Endothelial cell of umbilical vein (primary cell): ENCODE results near the gene KCNMA1. TPM values are rescaled to one million over a fixed set of nuclear protein-coding genes. Genes with fewer than 3 reads are reported as not detected.

Source experiments
- BruUV-seq: library from RNA; stranded (reverse); fragments of 400-500 nt; replicated peaks from 2 replicates; lab custom pipeline; 2021; lab: Mats Ljungman, UMichigan
- CTCF ChIA-PET: fragments of 300-600, 350-600 bp; sonication (Branson Sonifier 250); formaldehyde crosslinking; loops from one replicate; lab custom pipeline; 2021; ENCODE audit warnings: antibody characterized with exemption, inconsistent platforms; lab: Charles Lee
- POLR2A ChIA-PET: fragments of 300-600, 350-600 bp; sonication (Branson Sonifier 250); formaldehyde crosslinking; loops from one replicate; lab custom pipeline; 2021; ENCODE audit warnings: antibody characterized with exemption, inconsistent platforms; lab: Charles Lee
- DNase-seq: peaks from one replicate; pipeline ENCODE4 v3.0.0-alpha.2; 2011; ENCODE audit warnings: low read depth, low spot score
- FAIRE-seq: peaks from 2 replicates; lab custom pipeline; 2011; peaks lifted over from hg19 to GRCh38; lab: Jason Lieb, UNC
- H2AFZ ChIP-seq: 2 replicates; pipeline ENCODE4 v1.6.0; 2012; ENCODE audit warnings: low read depth, low read length, control low read depth, inconsistent platforms
- H3K27ac ChIP-seq: 2 replicates; pipeline ENCODE4 v1.5.1; 2011; ENCODE audit warnings: low read depth, mild to moderate bottlenecking, control low read depth, low read length, moderate library complexity; ENCODE audit not compliant: insufficient read depth
- H3K27me3 ChIP-seq, 2 experiments: 2 replicates each; pipeline versions ENCODE4 v1.6.0 to v1.6.1; 2011; ENCODE audit warnings: low read length in 2 of 2, mixed read lengths in 1 of 2; ENCODE audit not compliant: control insufficient read depth in 2 of 2, insufficient read depth in 2 of 2
- H3K36me3 ChIP-seq, 2 experiments: 2 replicates in 1 of 2; 3 replicates in 1 of 2; pipeline ENCODE4 v1.5.1; 2011; ENCODE audit warnings: low read length in 2 of 2, mild to moderate bottlenecking in 1 of 2, moderate library complexity in 1 of 2; ENCODE audit not compliant: control insufficient read depth in 2 of 2, insufficient read depth in 2 of 2; ENCODE audit errors: extremely low read depth in 1 of 2
- H3K4me1 ChIP-seq: 3 replicates; pipeline ENCODE4 v1.5.1; 2011; ENCODE audit warnings: mild to moderate bottlenecking, low read length; ENCODE audit not compliant: control insufficient read depth, insufficient read depth; ENCODE audit errors: extremely low read depth
- H3K4me2 ChIP-seq: 2 replicates; pipeline ENCODE4 v1.6.1; 2011; ENCODE audit warnings: low read length, control low read depth, mixed read lengths; ENCODE audit not compliant: insufficient read depth
- H3K4me3 ChIP-seq, 3 experiments: fragments of 200-600 bp in 1 of 3; sonication (generic), shearing (Covaris generic) in 1 of 3; replicated peaks in 1 of 3; 2 replicates each; pipeline ENCODE4 v1.5.1; 2011 to 2016; ENCODE audit warnings: control low read depth in 3 of 3, low read length in 3 of 3, mild to moderate bottlenecking in 2 of 3, inconsistent platforms in 1 of 3, low read depth in 1 of 3, moderate library complexity in 1 of 3; ENCODE audit not compliant: insufficient read depth in 1 of 3
- H3K79me2 ChIP-seq: 2 replicates; pipeline ENCODE4 v1.6.0; 2012; ENCODE audit warnings: low read length, inconsistent platforms; ENCODE audit not compliant: control insufficient read depth, insufficient read depth
- H3K9ac ChIP-seq: replicated peaks from 2 replicates; pipeline ENCODE3; 2011; ENCODE audit warnings: low read length, control low read depth; ENCODE audit not compliant: insufficient read depth; ENCODE audit errors: extremely low read depth
- H3K9me1 ChIP-seq: replicated peaks from 3 replicates; pipeline ENCODE4 v1.6.0; 2011; ENCODE audit warnings: mild to moderate bottlenecking, low read length; ENCODE audit not compliant: control insufficient read depth, insufficient read depth; ENCODE audit errors: extremely low read depth
- H3K9me3 ChIP-seq: replicated peaks from 2 replicates; pipeline ENCODE4 v1.5.1; 2012; ENCODE audit warnings: low read length, inconsistent platforms; ENCODE audit not compliant: control insufficient read depth, insufficient read depth
- H4K20me1 ChIP-seq: replicated peaks from 2 replicates; pipeline ENCODE3; 2011; ENCODE audit warnings: mild to moderate bottlenecking, low read length; ENCODE audit not compliant: control insufficient read depth, insufficient read depth; ENCODE audit errors: extremely low read depth
- EZH2 ChIP-seq: IDR thresholded peaks from 2 replicates; pipeline ENCODE4 v1.6.1; 2012; ENCODE audit warnings: borderline replicate concordance, low read depth, mild to moderate bottlenecking, moderate library complexity, low read length, inconsistent platforms; ENCODE audit not compliant: severe bottlenecking
- FOS ChIP-seq: IDR thresholded peaks from 2 replicates; pipeline ENCODE4 v1.6.1; 2011; ENCODE audit warnings: mild to moderate bottlenecking, low read length, moderate library complexity, borderline replicate concordance; ENCODE audit not compliant: insufficient read depth
- GATA2 ChIP-seq: IDR thresholded peaks from 2 replicates; pipeline ENCODE4 v1.7.0; 2011; ENCODE audit warnings: low read depth, mild to moderate bottlenecking, moderate library complexity, mixed read lengths, low read length; ENCODE audit not compliant: insufficient read length, insufficient read depth
- JUN ChIP-seq: IDR thresholded peaks from 2 replicates; pipeline ENCODE4 v1.6.1; 2011; ENCODE audit warnings: borderline replicate concordance, low read depth; ENCODE audit not compliant: insufficient read length, insufficient read depth
- MYC ChIP-seq: IDR thresholded peaks from one replicate; pipeline ENCODE4 v1.6.1; 2011; ENCODE audit warnings: mild to moderate bottlenecking, low read depth, low read length
- POLR2A ChIP-seq: IDR thresholded peaks from 2 replicates; pipeline ENCODE4 v1.6.1; 2012; ENCODE audit warnings: low read depth, mild to moderate bottlenecking, control low read depth, low read length
- POLR2AphosphoS5 ChIP-seq: IDR thresholded peaks from 2 replicates; pipeline ENCODE4 v1.6.1; 2012; ENCODE audit warnings: low read depth, mild to moderate bottlenecking, control low read depth, low read length, moderate library complexity; ENCODE audit not compliant: insufficient read depth
- dilution Hi-C: fragments of 300-500 bp; cut with MboI; formaldehyde crosslinking; loops from one replicate; pipeline ENCODE4 v1.15.0; 2019; ENCODE audit warnings: low sequenced_read_pairs; ENCODE audit not compliant: extremely low pct_ligation_motif_present
- intact Hi-C: fragments of 100-400 bp; cut with micrococcal nuclease; formaldehyde crosslinking; loops from one replicate; pipeline ENCODE4 v1.10.0; 2022
- polyA plus RNA-seq, 4 experiments: library from polyadenylated mRNA; depleted of rRNA in 3 of 4; stranded (reverse) in 3 of 4; unstranded in 1 of 4; fragments of >200 nt; gene quantifications; 2 replicates each; pipeline versions ENCODE4 v1.2.1 to v1.2.3, GENCODE V29; 2011 to 2012; ENCODE audit warnings: missing spikeins in 1 of 4
- total RNA-seq: library from RNA; stranded (reverse); gene quantifications from 2 replicates; pipeline ENCODE4 v1.2.3, GENCODE V29; 2021
- TF ChIP-seq, protein P1 (sequence below), 2 donors: IDR thresholded peaks; 1 replicate in 1 of 2; 2 replicates in 1 of 2; pipeline ENCODE4 v1.5.1; 2011; ENCODE audit warnings: low read length in 2 of 2, mild to moderate bottlenecking in 2 of 2, moderate library complexity in 2 of 2, control low read depth in 1 of 2, inconsistent platforms in 1 of 2, low read depth in 1 of 2; ENCODE audit not compliant: insufficient read depth in 1 of 2; ENCODE audit errors: extremely low read depth in 1 of 2
- TF ChIP-seq, protein P2 (sequence below): IDR thresholded peaks from 2 replicates; pipeline ENCODE4 v1.6.1; 2011; ENCODE audit not compliant: insufficient read depth, insufficient read length

The KCNMA1 gene
- total and polyA plus RNA-seq, 2 donors (not counting 3 experiments of a cell fraction or from before 2014, with no cell fraction given), result 0.10 to 0.82 TPM

DNA sequence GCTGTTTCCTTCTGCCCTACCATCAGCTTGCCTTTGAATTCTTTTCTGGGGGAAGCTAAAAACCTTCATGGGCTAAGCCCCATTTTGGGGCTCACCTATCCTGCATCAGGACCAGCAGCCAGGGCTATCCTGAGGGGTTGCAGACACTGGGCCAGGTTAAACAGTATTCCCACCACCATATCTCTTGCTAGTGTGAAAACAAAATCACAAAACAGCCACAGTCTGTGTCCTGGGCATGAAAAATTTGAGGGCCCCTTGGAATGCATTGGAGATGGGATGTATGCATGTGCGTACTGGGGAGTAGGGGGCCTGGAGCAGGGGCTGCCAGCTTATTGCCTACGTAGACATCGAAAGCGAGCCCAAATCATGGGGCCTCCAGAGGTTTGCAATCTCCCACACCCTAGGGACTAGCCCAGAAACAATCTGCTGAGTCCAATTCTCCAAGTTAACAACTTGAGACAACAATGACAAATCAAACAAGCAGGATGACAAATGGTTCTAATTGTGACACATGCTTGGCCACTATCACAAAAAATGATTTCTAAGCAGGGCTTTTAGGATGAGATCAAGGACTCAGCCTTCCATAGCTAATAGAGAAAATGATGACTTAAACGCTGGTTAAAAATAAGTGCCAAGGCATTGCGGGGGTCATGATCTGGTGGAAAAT is 557.1 kb downstream of the KCNMA1 start:
- dilution Hi-C loops, result no loop called here
- no TSS peak for BruUV-seq
- CTCF ChIA-PET, result no interaction called here

More for the DNA sequence above, 557.1 kb downstream of the KCNMA1 start:
- no peak overlapping the region for H3K4me3 ChIP-seq
- H3K4me2 ChIP-seq, result no peak overlapping the region
- no peaks in the 10 kb centered on the region for H3K36me3 ChIP-seq
- no peaks in the 10 kb centered on the region for H3K9me3 ChIP-seq
- no peaks in the 10 kb centered on the region for H3K4me1 ChIP-seq
- POLR2A ChIA-PET, result no interaction called here
- no peaks in the 10 kb centered on the region for H3K9me1 ChIP-seq
- no peak overlapping the region for H3K27ac ChIP-seq
- H3K9ac ChIP-seq, result no peak overlapping the region
- FAIRE-seq, result no peak
- DNase-seq, result no peak
- H2AFZ ChIP-seq, result no peak overlapping the region
- TF ChIP-seq, protein P1, sequence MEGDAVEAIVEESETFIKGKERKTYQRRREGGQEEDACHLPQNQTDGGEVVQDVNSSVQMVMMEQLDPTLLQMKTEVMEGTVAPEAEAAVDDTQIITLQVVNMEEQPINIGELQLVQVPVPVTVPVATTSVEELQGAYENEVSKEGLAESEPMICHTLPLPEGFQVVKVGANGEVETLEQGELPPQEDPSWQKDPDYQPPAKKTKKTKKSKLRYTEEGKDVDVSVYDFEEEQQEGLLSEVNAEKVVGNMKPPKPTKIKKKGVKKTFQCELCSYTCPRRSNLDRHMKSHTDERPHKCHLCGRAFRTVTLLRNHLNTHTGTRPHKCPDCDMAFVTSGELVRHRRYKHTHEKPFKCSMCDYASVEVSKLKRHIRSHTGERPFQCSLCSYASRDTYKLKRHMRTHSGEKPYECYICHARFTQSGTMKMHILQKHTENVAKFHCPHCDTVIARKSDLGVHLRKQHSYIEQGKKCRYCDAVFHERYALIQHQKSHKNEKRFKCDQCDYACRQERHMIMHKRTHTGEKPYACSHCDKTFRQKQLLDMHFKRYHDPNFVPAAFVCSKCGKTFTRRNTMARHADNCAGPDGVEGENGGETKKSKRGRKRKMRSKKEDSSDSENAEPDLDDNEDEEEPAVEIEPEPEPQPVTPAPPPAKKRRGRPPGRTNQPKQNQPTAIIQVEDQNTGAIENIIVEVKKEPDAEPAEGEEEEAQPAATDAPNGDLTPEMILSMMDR (IDR thresholded peaks at IDR 0.05; ENCODE audit: extremely low read depth in 1 of 2, insufficient read depth in 1 of 2, low read depth in 1 of 2, low read length in 2 of 2), result no peak
- TF ChIP-seq JUN, result no peak
- TF ChIP-seq POLR2AphosphoS5, result no peak
- TF ChIP-seq GATA2, result no peak
- TF ChIP-seq, protein P2, sequence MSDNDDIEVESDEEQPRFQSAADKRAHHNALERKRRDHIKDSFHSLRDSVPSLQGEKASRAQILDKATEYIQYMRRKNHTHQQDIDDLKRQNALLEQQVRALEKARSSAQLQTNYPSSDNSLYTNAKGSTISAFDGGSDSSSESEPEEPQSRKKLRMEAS, result no peak
- no peak for TF ChIP-seq EZH2
- TF ChIP-seq MYC, result no peak
- no peak for TF ChIP-seq POLR2A
- no peak for TF ChIP-seq FOS
- intact Hi-C loops, result no loop called here
- H3K79me2 ChIP-seq, result no peaks in the 10 kb centered on the region
- H4K20me1 ChIP-seq, result no peaks in the 10 kb centered on the region
- peaks cover 0 to 2% of the 10 kb centered on the region in 2 experiments for H3K27me3 ChIP-seq
